GM23338 (cell line): ENCODE results near the gene VAMP2.

Experiments
- EZH2 ChIP-seq: fragments of 200-600 bp; sonication (generic); IDR thresholded peaks from one replicate; pipeline ENCODE4 v1.8.0; 2017; ENCODE audit warnings: antibody characterized with exemption, mild to moderate bottlenecking, low read depth; ENCODE audit not compliant: unreplicated experiment
- POLR2AphosphoS5 ChIP-seq: IDR thresholded peaks from 2 replicates; pipeline ENCODE4 v1.6.1; 2016; ENCODE audit warnings: antibody characterized with exemption, low read depth
- ZNF114 ChIP-seq: fragments of 250-450 bp; sonication (Bioruptor Pico); IDR thresholded peaks from 2 replicates; pipeline ENCODE4 v1.5.0; 2020; ENCODE audit warnings: mild to moderate bottlenecking, moderate library complexity
- TF ChIP-seq, protein P1 (sequence below), 2 experiments: fragments of 200-600 bp in 1 of 2; sonication (generic) in 1 of 2; conservative IDR thresholded peaks; 2 replicates each; pipeline versions ENCODE4 v1.5.1 to v1.6.1; 2016 to 2017; ENCODE audit warnings: antibody characterized with exemption in 2 of 2, low read depth in 2 of 2, mild to moderate bottlenecking in 2 of 2, moderate library complexity in 1 of 2

DNA sequence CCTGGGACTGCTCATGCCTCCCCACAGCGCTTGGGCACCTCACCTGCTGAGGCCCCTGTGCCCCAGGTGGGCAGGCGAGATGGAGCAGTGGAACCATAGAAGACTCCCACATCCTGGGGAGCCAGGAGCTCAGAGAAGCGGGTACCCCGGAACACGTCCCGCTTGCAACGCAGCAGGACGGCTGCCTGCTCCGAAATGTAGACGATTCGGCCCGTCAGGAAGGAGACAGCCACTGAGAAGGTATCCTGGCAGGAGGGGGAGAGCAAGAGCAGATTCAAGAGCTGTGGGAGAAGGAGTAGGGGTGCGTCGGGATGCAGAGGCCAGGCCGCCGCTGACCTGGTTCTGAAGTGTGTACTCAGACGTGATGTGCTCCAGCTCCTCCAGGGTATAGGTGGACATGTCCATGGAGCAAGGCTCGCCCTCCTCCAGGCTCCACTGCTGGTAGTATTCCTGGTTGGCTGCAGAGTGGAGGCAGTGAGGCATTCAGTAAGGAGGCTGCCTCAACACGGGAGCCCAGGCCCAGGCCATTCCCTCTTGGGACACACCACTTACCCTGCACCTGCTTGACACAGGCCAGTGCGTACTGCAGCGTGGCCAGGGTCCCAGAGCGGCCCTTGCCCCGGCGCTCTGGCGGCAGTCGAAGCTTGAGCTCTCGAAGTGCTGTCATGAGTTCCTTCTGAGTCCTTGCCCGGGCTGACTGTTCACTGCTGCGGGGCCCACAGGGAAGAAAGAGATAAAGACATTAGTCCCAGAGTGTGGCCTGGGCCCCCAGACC lies 13.1 kb downstream of the VAMP2 start:
- TF ChIP-seq, protein P1, sequence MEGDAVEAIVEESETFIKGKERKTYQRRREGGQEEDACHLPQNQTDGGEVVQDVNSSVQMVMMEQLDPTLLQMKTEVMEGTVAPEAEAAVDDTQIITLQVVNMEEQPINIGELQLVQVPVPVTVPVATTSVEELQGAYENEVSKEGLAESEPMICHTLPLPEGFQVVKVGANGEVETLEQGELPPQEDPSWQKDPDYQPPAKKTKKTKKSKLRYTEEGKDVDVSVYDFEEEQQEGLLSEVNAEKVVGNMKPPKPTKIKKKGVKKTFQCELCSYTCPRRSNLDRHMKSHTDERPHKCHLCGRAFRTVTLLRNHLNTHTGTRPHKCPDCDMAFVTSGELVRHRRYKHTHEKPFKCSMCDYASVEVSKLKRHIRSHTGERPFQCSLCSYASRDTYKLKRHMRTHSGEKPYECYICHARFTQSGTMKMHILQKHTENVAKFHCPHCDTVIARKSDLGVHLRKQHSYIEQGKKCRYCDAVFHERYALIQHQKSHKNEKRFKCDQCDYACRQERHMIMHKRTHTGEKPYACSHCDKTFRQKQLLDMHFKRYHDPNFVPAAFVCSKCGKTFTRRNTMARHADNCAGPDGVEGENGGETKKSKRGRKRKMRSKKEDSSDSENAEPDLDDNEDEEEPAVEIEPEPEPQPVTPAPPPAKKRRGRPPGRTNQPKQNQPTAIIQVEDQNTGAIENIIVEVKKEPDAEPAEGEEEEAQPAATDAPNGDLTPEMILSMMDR (conservative IDR thresholded peaks at IDR 0.05; ENCODE audit: low read depth in 2 of 2), result no peak
- no peak for TF ChIP-seq EZH2
- no peak for TF ChIP-seq POLR2AphosphoS5
- TF ChIP-seq ZNF114 (CRISPR knock-in tag), result no peak
